ENCODE measurements around the gene GABRP. TPM values are rescaled to one million over a fixed set of nuclear protein-coding genes. Genes with fewer than 3 reads are reported as not detected.
"Not testable (repeated sequence)": the region's sequence is repeated elsewhere in the genome, so short reads cannot be mapped to it uniquely, and the experiment has no call there.

GABRP gene
- total RNA-seq, 1 donor from 2014 or later: 55.6 TPM

GRCh38 chr5:170818232-170818631, 34.7 kb downstream of the GABRP start:
- DNase-seq (ENCODE audit: extremely low spot score, unreplicated experiment): no peak
- no peak for TF ChIP-seq CTCF (conservative IDR thresholded peaks at IDR 0.05)

GRCh38 chr5:170819824-170820223, 36.3 kb downstream of the GABRP start:
- H3K27ac Mint-ChIP-seq: no peak overlapping the region
- H3K27me3 Mint-ChIP-seq: peaks cover 2% of the 10 kb centered on the region
- H3K36me3 Mint-ChIP-seq: no peaks in the 10 kb centered on the region
- H3K4me3 Mint-ChIP-seq: no peak overlapping the region
- peaks cover 1% of the 10 kb centered on the region for H3K9me3 Mint-ChIP-seq
- no peak for TF ChIP-seq CTCF (conservative IDR thresholded peaks at IDR 0.05)
- no peak for DNase-seq (ENCODE audit: extremely low spot score, unreplicated experiment)
- H3K4me1 Mint-ChIP-seq (ENCODE audit: unreplicated experiment): no peaks in the 10 kb centered on the region

More at GRCh38 chr5:170818232-170818631, 34.7 kb downstream of the GABRP start:
- H3K4me1 Mint-ChIP-seq (ENCODE audit: unreplicated experiment): no peaks in the 10 kb centered on the region
- peaks cover 2% of the 10 kb centered on the region for H3K27me3 Mint-ChIP-seq
- no peak overlapping the region for H3K4me3 Mint-ChIP-seq
- H3K36me3 Mint-ChIP-seq: no peaks in the 10 kb centered on the region
- no peak overlapping the region for H3K27ac Mint-ChIP-seq
- no peaks in the 10 kb centered on the region for H3K9me3 Mint-ChIP-seq

- DNase-seq (ENCODE audit: extremely low spot score, unreplicated experiment): no peak
- peak overlapping the region; percentile 6 for H3K4me3 Mint-ChIP-seq
- peaks cover 7% of the 10 kb centered on the region for H3K9me3 Mint-ChIP-seq
- no peak for TF ChIP-seq CTCF (conservative IDR thresholded peaks at IDR 0.05)
- no peak overlapping the region for H3K27ac Mint-ChIP-seq
- no peaks in the 10 kb centered on the region for H3K4me1 Mint-ChIP-seq (ENCODE audit: unreplicated experiment)
- no peaks in the 10 kb centered on the region for H3K36me3 Mint-ChIP-seq
- H3K27me3 Mint-ChIP-seq: peaks cover 2% of the 10 kb centered on the region
These were observed 37.8 kb downstream of the GABRP start for GRCh38 chr5:170821257-170821800.

- Mint-ChIP-seq H3K27me3 (no peaks in the 10 kb centered on the region), H3K4me1 (ENCODE audit: unreplicated experiment) (no peaks in the 10 kb centered on the region), H3K9me3 (peaks cover 15% of the 10 kb centered on the region), H3K36me3 (no peaks in the 10 kb centered on the region), H3K27ac (no peak overlapping the region), H3K4me3 (no peak overlapping the region)
- TF ChIP-seq CTCF (conservative IDR thresholded peaks at IDR 0.05): no peak
- DNase-seq (ENCODE audit: extremely low spot score, unreplicated experiment): no peak
These were observed 42.6 kb downstream of the GABRP start for GRCh38 chr5:170826117-170826516.

GRCh38 chr5:170832241-170832640, 48.7 kb downstream of the GABRP start:
- Mint-ChIP-seq H3K27ac (no peak overlapping the region), H3K4me3 (no peak overlapping the region)

GRCh38 chr5:170833981-170834380, 50.5 kb downstream of the GABRP start:
- H3K36me3 Mint-ChIP-seq; H3K9me3 Mint-ChIP-seq; H3K4me1 Mint-ChIP-seq (ENCODE audit: unreplicated experiment); H3K27me3 Mint-ChIP-seq; H3K4me3 Mint-ChIP-seq; DNase-seq (ENCODE audit: extremely low spot score, unreplicated experiment); H3K27ac Mint-ChIP-seq: not testable (repeated sequence)

More at GRCh38 chr5:170832241-170832640, 48.7 kb downstream of the GABRP start:
- peaks cover 8% of the 10 kb centered on the region for H3K27me3 Mint-ChIP-seq
- H3K36me3 Mint-ChIP-seq: no peaks in the 10 kb centered on the region
- H3K9me3 Mint-ChIP-seq: peaks cover 12% of the 10 kb centered on the region
- DNase-seq (ENCODE audit: extremely low spot score, unreplicated experiment): no peak
- TF ChIP-seq CTCF (conservative IDR thresholded peaks at IDR 0.05): no peak
- peaks cover 6% of the 10 kb centered on the region for H3K4me1 Mint-ChIP-seq (ENCODE audit: unreplicated experiment)

Data from type B pancreatic cell (in vitro differentiated cells).